GM12865 (cell line): ENCODE measurements around the gene FXYD5.
"Not testable (repeated sequence)": the region's sequence is repeated elsewhere in the genome, so short reads cannot be mapped to it uniquely, and the experiment has no call there.

ENCODE experiments used
- DNase-seq: peaks from one replicate; pipeline ENCODE4 v3.0.0; 2010; ENCODE audit warnings: low read depth
- H3K4me3 ChIP-seq: 2 replicates; pipeline ENCODE4 v1.5.1; 2011; ENCODE audit warnings: mild to moderate bottlenecking, low read depth, low read length, control low read depth
- TF ChIP-seq, protein P1 (sequence below): IDR thresholded peaks from 2 replicates; pipeline ENCODE4 v1.5.1; 2011; ENCODE audit warnings: low read length, control low read depth, low read depth, inconsistent platforms; ENCODE audit not compliant: insufficient read depth; ENCODE audit errors: missing control alignments

FXYD5 gene

DNA sequence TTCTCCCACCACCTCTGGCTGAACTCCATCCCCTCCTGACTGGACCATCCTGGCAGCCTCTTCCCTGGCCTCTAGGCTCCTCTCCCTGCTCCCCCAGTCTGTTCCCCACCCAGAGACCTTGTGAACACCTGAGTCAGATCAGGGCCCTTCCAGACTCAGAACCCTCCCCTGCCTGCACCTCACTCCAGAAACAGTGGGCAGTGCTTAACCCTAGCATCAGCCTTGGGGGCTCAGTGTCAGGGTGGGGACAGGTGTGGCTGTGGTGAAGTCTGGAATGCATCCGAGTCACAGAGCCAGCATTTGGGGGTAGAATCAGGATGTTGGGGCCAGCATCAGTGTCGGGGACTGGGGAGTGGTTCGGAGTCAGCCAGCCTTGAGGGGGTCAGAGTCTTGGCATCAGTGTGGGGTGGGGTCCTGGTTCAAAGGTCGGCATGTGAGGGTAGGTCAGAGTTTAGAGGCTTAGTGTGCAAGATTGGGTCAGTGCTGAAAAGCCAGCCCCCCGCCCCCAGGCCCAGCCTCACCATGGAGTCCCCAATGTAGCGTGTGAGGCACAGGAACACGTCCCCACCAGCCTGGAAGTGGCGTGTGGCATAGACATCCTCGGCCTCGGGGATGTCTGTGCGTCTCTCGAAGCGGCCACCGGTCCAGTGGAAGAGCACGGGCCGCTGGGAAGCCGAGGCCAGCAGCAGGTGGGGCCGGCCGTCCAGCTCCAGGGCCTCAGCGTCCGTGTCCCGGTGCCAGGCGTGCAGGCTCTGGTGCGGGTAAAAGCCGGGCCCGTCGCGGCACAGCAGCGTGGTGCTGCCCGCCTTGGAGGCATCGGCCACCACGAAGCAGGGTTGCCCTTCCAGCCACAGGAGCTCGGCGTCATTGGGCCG is 28.5 kb upstream of the FXYD5 start:
- no peak overlapping the region for H3K4me3 ChIP-seq
- TF ChIP-seq, protein P1, sequence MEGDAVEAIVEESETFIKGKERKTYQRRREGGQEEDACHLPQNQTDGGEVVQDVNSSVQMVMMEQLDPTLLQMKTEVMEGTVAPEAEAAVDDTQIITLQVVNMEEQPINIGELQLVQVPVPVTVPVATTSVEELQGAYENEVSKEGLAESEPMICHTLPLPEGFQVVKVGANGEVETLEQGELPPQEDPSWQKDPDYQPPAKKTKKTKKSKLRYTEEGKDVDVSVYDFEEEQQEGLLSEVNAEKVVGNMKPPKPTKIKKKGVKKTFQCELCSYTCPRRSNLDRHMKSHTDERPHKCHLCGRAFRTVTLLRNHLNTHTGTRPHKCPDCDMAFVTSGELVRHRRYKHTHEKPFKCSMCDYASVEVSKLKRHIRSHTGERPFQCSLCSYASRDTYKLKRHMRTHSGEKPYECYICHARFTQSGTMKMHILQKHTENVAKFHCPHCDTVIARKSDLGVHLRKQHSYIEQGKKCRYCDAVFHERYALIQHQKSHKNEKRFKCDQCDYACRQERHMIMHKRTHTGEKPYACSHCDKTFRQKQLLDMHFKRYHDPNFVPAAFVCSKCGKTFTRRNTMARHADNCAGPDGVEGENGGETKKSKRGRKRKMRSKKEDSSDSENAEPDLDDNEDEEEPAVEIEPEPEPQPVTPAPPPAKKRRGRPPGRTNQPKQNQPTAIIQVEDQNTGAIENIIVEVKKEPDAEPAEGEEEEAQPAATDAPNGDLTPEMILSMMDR: no peak
- no peak for DNase-seq

DNA sequence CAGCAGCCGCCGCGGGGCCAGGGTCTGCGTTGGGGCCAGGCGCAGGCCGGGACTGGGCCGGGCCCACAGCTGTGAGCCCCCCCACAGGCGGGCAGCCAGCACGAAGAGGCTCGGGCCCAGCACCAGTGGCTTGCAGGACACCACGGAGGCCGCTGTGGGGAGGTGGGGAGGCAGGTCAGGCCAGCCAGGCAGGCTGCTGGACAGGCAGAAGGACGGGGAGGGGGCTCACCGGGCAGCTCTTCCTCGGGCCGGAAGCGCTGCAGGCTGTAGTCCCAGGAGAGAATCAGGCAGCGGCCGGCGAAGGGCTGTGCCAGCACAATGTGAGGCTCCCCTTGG is 27.9 kb upstream of the FXYD5 start:
- DNase-seq: no peak
- no peak overlapping the region for H3K4me3 ChIP-seq
- TF ChIP-seq, protein P1: no peak

GRCh38 chr19:35127871-35128270 is 26.7 kb upstream of the FXYD5 start:
- TF ChIP-seq, protein P1: no peak

DNA sequence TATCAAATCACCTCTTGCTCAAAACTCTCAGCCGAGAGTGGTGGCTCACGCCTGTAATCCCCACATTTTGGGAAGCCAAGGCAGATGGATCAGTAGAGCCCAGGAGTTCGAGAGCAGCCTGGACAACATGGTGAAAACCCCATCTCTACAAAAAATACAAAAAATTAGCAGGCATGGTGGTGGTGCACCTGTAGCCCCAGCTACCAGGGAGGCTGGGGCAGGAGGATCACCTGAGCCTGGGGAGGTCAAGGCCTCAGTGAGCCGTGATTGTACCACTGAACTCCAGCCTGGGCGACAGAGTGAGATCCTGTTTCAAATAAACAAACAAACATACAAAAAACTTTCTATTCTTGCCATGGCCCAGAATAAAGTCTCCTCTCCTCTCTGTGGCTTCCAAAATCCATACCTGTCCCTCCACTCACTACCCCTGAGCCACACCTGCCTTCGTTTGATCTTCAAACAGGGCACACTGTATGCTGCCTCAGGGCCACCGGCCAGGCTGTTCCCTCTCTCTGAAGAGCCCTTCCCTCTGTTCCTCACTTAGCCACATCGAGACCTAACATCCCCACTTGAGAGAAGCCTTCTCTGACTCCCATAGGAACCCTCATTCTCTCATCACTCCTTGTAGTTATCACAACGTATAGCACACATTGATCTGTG is 26.0 kb upstream of the FXYD5 start:
- DNase-seq: no peak
- no peak overlapping the region for H3K4me3 ChIP-seq
- TF ChIP-seq, protein P1: no peak

More at GRCh38 chr19:35127871-35128270, 26.7 kb upstream of the FXYD5 start:
- no peak overlapping the region for H3K4me3 ChIP-seq
- DNase-seq: no peak

DNA sequence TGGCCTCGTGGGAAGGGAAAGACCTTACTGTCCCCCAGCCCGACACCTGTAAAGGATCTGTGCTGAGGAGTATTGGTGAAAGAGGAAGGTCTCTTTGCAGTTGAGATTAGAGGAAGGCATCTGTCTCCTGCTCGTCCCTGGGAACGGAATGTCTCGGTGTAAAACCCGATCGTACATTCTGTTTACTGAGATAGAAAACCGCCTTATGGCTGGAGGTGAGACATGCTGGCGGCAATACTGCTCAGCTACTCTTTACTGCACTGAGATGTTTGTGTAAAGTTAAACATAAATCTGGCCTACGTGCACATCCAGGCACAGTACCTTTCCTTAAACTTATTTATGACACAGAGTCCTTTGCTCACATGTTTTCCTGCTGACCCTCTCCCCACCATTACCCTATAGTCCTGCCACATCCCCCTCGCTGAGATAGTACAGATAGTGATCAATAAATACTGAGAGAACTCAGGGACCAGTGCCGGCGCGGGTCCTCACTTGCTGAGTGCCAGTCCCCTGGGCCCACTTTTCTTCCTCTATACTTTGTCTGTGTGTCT is 24.7 kb upstream of the FXYD5 start:
- H3K4me3 ChIP-seq, DNase-seq: not testable (repeated sequence)

DNA sequence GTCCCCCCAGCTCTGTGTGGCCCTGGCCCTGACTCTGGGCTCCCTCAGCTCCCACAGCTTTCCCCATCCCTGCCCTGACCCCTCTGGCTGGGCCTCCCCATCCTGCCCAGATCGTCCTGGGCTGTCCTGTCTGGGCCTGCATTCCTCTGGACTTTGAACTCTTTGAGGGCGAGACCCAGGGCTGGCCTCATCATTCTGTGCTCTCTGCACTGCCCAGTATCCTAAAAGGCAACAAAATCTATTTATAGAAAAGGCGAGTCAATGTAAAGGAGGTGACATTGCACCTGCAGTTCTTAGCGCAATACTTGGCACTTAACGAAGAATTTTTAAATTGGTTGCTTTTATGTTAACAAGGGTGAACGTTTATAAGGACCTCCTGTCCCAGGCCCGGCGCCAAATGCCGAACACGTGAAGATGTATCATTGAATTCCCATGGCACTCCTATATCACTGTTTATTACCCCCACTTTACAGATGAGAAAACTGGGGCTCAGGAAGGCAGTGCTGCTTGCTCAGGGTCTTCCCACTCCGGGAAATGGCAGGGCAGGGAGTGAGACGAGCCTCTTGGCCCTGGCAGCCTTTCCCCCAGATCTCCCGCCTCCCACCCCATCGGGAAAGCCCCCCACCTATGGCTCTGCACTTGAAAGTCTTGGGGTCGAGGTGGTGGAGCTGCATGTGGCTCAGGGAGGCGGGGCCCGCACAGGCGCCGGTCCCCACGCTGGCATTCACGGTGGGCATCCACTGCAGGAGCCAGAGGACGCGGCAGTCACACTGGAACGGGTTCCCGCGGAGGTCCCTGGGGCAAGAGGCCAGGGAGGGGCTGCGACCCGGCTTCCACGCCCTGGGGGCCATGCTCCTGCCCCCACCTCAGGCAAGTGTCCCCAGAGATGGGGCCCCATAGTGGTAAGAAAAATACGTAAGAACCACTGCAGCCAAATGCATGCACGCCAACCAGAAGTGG is 23.5 kb upstream of the FXYD5 start:
- DNase-seq: no peak
- TF ChIP-seq, protein P1: no peak
- no peak overlapping the region for H3K4me3 ChIP-seq
